ENCODE data around the gene SMAD3.
"Not testable (repeated sequence)": the region's sequence is repeated elsewhere in the genome, so short reads cannot be mapped to it uniquely, and the experiment has no call there.

SMAD3 gene

GRCh38 chr15:67138891-67139855 lies 73.8 kb downstream of the SMAD3 start:
- in situ Hi-C loops (cut with MboI; ENCODE audit: low sequenced_read_pairs): no loop called here

DNA sequence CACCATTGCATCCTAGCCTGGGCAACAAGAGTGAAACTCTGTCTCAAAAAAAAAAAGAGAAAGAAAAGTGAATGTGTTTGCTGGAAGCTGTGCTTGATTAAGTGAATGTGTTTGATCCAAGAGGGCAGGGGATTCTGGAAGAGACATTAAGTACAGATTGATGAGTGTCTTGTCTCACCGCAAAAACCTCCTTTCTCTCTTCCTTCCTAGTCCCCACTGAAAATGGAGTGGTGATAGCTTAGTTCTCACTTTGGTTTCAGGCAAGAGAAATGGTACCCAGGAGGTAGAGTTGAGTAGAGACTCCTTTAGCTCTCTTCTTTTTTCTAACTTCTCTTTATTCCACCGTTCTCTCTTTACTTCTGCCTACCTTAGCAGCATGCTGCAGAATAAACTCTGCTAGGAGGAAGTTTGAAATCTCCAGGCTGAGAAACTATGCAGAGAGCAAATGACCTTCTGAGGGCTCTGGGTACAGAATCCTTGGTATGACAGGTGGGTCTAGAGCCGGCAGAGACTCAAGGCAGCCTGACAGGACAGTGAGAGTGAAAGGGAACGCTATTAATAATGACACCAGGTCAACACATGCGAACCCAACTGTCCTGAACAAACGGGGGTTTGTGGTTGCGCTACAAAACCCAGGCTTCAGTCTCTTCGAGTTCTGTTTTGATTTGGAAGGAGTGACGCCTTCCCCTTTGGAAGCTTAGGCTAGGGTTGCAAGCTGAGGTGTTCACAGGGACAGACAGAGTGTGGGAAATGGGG lies 74.9 kb downstream of the SMAD3 start:
- in situ Hi-C loops (cut with MboI; ENCODE audit: low sequenced_read_pairs): no loop called here

- in situ Hi-C loops (cut with MboI; ENCODE audit: low sequenced_read_pairs): no loop called here
Observed at GRCh38 chr15:67142092-67142766, 76.8 kb downstream of the SMAD3 start.

- in situ Hi-C loops (cut with MboI; ENCODE audit: low sequenced_read_pairs): no loop called here
Observed at GRCh38 chr15:67142767-67143100, 77.3 kb downstream of the SMAD3 start.

DNA sequence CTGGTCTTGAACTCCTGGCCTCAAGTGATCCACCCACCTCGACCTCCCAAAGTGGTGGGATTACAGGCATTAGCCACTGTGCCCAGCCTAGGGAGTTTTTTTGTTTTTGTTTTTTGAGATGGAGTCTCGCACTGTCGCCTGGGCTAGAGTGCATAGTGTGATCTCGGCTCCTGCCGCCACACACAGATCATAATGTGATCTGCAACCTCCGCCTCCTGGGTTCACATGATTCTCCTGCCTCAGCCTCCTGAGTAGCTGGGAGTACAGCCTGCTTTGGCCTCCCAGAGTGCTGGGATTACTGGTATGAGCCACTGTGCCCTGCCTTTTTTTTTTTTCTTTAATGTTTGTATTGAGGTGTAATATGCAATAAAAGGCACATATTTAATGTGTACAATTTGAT lies 78.2 kb downstream of the SMAD3 start:
- in situ Hi-C loops (cut with MboI; ENCODE audit: low sequenced_read_pairs): no loop called here

GRCh38 chr15:67144609-67145311 lies 79.4 kb downstream of the SMAD3 start:
- in situ Hi-C loops (cut with MboI; ENCODE audit: low sequenced_read_pairs): no loop called here

DNA sequence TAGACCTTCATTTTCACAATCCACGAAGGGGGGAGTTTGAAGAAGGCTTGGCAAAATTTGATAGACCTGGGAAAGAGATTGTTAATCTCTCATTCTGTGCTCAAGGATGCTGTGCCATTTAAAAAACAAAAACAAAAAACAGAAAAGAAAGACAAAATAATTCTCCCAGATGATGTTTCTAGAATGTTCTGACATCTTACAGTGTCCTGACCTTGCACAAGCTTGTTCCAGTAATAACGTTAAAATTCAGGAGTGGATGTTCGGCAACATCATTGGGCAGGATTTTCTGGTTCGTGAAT lies 79.9 kb downstream of the SMAD3 start:
- in situ Hi-C loops (cut with MboI; ENCODE audit: low sequenced_read_pairs): no loop called here

GRCh38 chr15:67145710-67146109 lies 80.3 kb downstream of the SMAD3 start:
- in situ Hi-C loops (cut with MboI; ENCODE audit: low sequenced_read_pairs): no loop called here

- in situ Hi-C loops (cut with MboI; ENCODE audit: low sequenced_read_pairs): no loop called here
Observed at GRCh38 chr15:67146234-67146633, 80.8 kb downstream of the SMAD3 start.

DNA sequence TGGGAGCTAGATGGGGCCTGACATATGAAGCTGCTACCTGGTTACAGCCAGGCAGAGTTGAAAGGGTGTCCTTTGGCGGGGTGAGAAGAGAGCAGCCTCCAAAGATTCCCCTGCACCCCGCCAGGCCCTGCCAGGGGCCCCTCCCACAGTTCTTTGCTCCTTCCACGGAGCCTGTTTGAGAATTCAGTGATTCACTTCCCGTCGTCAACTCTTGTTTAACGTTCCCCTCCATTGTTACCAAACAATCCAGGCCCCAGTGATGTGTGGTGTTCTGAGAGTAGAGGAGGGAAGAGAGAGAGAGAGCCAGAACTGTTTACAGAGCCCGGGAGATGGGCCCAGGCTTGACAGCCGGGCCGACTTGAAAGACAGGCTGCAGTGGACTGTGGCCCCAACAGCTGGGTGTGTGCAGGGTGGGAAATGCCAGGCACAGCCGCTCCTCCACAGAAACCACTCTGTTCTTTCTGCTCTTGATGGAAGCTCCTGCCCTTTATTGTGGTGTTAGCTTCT lies 81.5 kb downstream of the SMAD3 start:
- in situ Hi-C loops (cut with MboI; ENCODE audit: low sequenced_read_pairs): no loop called here

- in situ Hi-C loops (cut with MboI; ENCODE audit: low sequenced_read_pairs): no loop called here
Observed at GRCh38 chr15:67147396-67147949, 82.1 kb downstream of the SMAD3 start.

GRCh38 chr15:67148196-67148701 lies 82.8 kb downstream of the SMAD3 start:
- in situ Hi-C loops (cut with MboI; ENCODE audit: low sequenced_read_pairs): no loop called here

- in situ Hi-C loops (cut with MboI; ENCODE audit: low sequenced_read_pairs): no loop called here
Observed at GRCh38 chr15:67149068-67149772, 83.8 kb downstream of the SMAD3 start.

- in situ Hi-C loops (cut with MboI; ENCODE audit: low sequenced_read_pairs): no loop called here
Observed at GRCh38 chr15:67149773-67150022, 84.3 kb downstream of the SMAD3 start.

GRCh38 chr15:67150023-67150860 lies 84.8 kb downstream of the SMAD3 start:
- in situ Hi-C loops (cut with MboI; ENCODE audit: low sequenced_read_pairs): no loop called here

DNA sequence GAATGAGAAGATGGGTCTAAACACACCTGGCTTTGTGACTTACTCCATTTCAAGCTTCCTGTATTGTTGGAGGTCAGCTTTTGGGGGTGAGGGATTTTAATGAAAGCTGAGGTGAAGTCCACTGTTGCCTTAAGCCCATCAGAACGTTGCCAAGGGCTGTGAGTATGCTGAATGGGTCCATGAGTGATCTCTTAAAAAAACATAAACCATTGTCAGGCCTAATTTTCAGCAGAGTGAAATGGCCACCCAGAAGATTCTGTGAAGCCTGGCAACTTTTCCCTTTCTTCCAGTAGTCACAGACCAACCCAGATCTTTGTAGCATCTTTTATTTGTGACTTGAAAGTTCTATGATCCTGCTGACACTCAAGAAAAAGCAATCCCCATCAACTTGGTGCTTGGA lies 87.0 kb downstream of the SMAD3 start:
- in situ Hi-C loops (cut with MboI; ENCODE audit: low sequenced_read_pairs): no loop called here

DNA sequence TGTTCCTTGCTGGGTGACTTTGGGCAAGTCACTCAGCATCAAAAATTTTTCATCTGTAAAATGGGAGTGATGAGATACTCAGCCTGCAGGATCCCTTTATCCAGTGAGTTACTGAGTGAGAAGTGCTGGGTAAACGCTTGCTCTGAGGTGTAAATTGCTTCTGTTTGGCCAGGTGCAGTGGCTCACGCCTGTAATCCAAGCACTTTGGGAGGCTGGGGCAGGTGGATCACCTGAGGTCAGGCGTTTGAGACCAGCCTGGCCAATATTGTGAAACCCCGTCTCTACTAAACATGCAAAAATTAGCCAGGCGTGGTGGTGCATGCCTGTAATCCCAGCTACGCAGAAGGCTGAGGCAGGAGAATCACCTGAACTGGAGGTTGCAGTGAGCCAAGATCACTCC lies 87.6 kb downstream of the SMAD3 start:
- in situ Hi-C loops (cut with MboI; ENCODE audit: low sequenced_read_pairs): not testable (repeated sequence)

GRCh38 chr15:67154249-67154648 lies 88.8 kb downstream of the SMAD3 start:
- in situ Hi-C loops (cut with MboI; ENCODE audit: low sequenced_read_pairs): no loop called here

DNA sequence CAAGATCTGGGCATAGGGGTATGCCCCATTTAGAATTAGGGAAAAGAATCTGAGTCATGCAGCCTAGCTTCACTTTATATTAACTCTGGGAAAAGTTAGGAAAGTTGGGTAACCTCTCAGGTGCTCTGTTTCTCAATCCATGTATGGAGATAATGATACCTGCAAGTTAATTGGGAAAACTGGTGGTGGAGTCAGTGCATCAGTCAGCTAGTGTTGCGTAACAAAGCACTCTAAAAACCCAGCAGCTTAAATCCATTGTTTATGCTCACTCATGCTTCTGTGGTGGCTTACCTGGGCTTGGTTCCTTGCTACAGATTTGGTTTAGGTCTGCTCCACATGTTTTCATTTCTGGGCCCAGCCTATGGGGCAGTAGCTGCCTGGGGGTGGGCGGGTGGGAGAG lies 91.0 kb downstream of the SMAD3 start:
- in situ Hi-C loops (cut with MboI; ENCODE audit: low sequenced_read_pairs): no loop called here

Measured in hTERT RPE-1 (cell line).